GM19238 (cell line): Measurements from ENCODE around the gene SHPK.

Source experiments
- DNase-seq: peaks from one replicate; pipeline ENCODE4 v3.0.0; 2011; ENCODE audit warnings: low spot score; ENCODE audit not compliant: insufficient read length

The SHPK gene

GRCh38 chr17:3636154-3636907 is at the start of gene SHPK, which contains the start of gene CTNS:
TSS of gene SHPK (minus strand) at chr17:3636250. CDS start at chr17:3636219, 31 bp downstream.
TSS of gene CTNS (plus strand) at chr17:3636760. CDS start at chr17:3640207, 3,447 bp downstream.
- peak; percentile 99 for DNase-seq

- DNase-seq = no peak
Measured at GRCh38 chr17:3685174-3685573, 49.1 kb upstream of the SHPK start.

DNA sequence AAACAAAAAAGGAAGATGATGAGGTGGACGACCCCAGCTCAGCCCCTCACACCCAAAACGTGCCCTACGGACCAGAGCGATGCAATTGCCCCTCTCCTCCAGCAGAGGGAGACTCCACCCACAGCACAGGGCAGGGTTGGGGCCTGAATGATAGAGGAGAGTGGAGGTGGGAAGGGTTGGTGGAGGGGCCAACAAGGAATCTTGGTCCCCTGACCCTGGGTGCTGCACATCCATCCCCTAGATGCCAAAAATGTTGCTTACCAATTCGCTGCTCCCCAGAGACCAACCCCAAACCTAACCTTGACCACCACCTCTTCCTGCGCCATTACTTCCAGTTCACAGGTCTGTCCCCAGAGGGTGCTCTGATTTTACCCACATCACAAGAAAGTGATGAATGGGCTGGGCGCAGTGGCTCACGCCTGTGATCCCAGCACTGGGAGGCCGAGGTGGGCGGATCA is 47.0 kb upstream of the SHPK start:
- DNase-seq = peak; percentile 87

DNA sequence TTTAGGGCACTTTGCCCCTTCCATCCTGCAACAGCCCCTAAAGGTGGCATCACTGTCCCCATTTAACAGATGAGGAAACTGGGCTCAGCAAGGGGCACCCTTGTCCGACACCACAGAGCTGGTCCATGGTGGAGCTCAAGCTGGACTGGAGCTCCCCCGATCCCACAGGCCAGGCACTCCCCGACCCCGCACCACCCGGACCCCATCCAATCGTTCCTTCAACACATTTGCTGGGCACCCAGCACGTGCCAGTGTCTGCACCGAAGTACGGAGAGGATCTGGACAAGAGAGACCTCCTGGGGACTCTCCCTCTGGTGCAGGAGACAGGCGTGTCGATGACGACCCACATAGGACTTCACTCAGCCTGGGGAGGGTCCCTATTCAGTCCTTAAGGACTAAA is 46.0 kb upstream of the SHPK start:
- no peak for DNase-seq

DNA sequence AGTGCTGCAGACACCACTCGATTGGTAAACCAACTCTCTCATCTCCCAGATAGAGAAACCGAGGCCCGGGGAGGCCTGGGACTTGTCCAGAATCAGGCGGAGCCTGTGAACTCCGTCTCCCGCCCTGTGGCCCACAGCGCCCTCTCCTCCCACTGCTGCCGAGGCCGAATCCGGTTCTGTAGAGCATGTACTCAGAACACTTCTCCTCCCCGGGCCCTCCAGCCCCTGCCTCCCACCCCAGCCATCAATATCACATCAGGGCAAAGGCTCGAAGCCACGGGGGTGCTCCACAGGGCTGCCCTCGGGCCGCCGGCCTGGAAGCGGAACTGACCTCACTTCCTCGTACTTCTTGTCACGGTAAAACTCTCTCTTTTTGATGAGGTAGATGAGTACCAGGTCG is 45.5 kb upstream of the SHPK start:
- no peak for DNase-seq

- DNase-seq = no peak
Measured at GRCh38 chr17:3681057-3681456, 45.0 kb upstream of the SHPK start.

GRCh38 chr17:3679531-3680126 is 43.6 kb upstream of the SHPK start:
- DNase-seq = no peak

- DNase-seq = no peak
Measured at GRCh38 chr17:3678821-3679530, 42.9 kb upstream of the SHPK start.

- no peak for DNase-seq
Measured at GRCh38 chr17:3678095-3678820, 42.2 kb upstream of the SHPK start.

- no peak for DNase-seq
Measured at GRCh38 chr17:3675886-3676285, 39.8 kb upstream of the SHPK start.

GRCh38 chr17:3672571-3672970 is 36.5 kb upstream of the SHPK start:
- DNase-seq = no peak

- no peak for DNase-seq
Measured at GRCh38 chr17:3669548-3669947, 33.5 kb upstream of the SHPK start.

GRCh38 chr17:3669085-3669347 is 33.0 kb upstream of the SHPK start:
- DNase-seq = no peak

DNA sequence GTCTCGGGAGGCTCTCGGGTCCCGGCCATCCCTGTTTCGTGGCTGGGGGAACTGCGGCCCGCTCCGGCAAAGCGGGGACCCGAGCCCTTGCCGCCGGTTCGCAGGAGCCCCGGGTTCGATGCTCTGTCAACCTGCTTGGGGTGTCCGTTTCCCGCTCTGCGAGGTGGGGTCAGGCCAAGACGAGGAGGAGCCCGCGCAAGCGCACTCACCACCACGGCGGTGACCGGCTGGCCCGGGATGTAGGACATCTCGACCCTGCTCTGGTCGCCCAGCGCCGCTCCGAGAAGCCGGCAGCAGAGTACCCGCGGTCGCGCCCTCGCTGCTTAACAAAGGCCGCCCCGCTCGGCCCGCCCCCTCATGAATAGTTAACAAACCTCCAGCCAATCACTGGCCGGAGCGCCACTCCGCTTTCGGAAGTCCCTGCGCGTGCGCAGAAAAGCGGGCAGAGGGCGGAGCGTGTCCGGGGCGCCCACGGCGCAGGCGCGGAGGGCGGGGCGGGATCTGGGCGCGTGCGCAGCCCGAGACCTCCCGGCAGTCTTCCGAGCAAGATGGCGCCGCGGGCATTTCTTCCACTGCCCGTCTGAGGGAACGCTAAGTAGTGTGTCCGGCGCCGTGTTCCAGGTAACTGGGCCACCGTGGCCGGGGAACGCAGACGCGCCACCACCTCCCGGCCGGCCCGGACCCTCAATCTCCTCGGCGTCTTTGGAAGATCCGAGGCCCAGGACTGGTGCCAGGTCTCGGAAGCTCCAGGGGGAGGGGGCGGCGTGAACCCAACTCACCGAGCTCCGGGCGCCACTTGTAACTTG is 32.4 kb upstream of the SHPK start, which contains the start of the genes EMC6 and TAX1BP3:
EMC6 (plus strand) TSS at position 534 of the 806 bp plus-strand sequence. CDS start 335 bp downstream, outside the sequence.
TAX1BP3 (minus strand) TSS at position 300 of the 806 bp plus-strand sequence; CDS start at position 248, 52 bp downstream.
- peak; percentile 100 for DNase-seq

DNA sequence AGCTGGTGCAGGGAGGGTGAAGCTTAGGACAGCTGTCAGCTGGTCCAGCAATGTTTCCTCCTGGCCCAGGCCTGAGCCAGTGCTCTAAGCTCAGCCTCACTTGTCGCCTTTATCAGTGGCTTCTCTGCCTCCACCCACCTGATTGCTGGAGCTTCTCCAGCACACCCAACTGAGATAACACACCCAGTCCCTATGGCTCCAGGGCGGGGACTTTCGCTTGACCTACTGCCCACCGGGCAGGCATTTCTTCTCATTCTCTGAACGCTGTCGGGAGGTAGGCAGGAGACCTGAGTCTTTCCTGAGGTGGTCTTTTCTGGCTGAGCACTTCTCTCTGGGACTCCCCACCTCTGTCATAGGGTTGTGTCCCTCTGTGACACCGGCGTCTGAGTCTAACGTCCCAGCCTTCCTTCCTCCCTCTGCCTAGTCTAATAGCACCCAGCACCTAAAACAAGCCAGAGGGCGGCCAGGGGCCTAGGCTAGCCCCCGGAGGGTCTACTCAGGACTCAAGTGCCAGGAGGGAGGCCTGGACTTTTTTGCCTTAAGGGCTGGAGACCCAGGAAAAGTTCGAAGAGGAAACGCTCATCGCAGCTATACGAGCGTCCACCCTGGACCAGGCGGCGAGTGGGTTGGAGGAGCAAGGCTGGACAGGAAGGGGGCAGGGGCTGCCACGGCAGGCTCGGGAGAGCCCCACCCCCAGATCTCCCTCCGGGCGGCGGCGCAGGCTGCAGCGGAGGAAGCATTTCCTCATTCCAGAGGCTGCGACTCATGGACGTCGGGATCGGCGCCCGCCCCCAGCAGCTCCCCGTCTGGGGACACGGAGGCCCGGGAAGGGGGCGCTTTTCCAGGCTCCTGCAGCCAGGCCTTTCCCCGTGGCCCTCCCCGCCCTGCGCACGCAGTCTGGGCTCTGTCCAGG is 31.6 kb upstream of the SHPK start:
- no peak for DNase-seq

GRCh38 chr17:3666516-3666915 is 30.5 kb upstream of the SHPK start:
- no peak for DNase-seq

DNA sequence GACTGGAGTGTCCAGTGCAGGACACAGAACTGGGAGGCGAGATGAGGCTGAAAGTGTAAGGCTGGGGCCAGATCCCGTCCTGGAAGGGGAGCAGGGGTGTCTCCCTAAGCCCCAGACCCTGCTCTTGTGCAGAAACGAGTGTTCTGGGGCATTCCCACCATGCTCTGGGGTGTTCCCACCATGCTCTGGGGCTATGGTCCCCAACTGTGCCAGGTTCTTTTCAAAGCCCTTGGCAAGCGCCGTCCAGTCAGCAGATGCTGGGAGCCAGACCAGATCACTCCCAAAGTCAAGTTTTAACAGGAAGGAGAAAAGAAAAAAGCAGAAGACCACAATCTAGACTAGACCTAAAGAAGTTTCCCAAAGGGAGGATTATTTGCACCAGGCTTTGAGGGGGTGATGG is 29.8 kb upstream of the SHPK start:
- DNase-seq = no peak

GRCh38 chr17:3663102-3664011 is 27.3 kb upstream of the SHPK start:
- DNase-seq = no peak
